ENCODE measurements around the gene GCK.

DNA sequence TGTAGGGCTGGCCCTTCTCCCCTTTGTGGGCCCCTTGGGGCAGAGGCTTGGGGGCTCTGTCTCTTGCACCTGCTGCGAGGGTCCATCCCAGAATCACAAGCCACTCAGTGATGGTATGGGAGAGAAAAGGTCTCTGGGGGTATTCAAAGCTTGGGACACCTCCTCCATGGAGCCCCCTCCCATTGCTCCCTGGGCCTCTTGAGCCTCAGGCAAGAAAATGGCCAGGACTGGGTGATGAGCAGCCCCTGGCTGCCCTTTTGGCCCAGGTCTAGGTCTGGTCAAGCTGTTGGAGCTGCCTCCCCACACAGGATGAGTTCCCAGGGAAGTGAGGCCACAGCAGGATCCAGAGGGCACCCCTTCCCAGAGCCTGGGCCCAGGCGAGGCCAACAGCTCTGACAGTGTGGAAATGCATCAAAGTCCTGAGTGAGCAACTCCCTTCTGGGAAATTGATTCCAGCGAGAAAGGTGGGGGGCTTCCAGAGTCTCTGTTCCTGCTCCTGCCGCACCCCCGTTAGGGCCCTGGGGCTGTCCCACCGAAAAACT is 44.7 kb downstream of the GCK start:
- no peak for TF ChIP-seq CTCF (IDR thresholded peaks at IDR 0.05; ENCODE audit: low read depth, low read length, missing input control)
- TF ChIP-seq GABPA (IDR thresholded peaks at IDR 0.05 in 1 of 2, conservative IDR thresholded peaks at IDR 0.05 in 1 of 2), result no peak
- TF ChIP-seq FOXA1 (IDR thresholded peaks at IDR 0.05), result no peak
- TF ChIP-seq REST (IDR thresholded peaks at IDR 0.05), result no peak
